Prostate gland (tissue), 2 donors: ENCODE measurements around the gene TUBB4A. TPM values are rescaled to one million over a fixed set of nuclear protein-coding genes. Genes with fewer than 3 reads are reported as not detected.

Source experiments
- DNase-seq: peaks from one replicate; pipeline ENCODE4 v3.0.0-alpha.2; 2019; ENCODE audit warnings: low spot score
- H3K27ac ChIP-seq, 2 donors: fragments of 200-600 bp; sonication (generic); 2 replicates each; pipeline ENCODE4 v1.5.1; 2017 to 2019
- H3K27me3 ChIP-seq: fragments of 200-600 bp; sonication (generic); replicated peaks from 2 replicates; pipeline ENCODE4 v1.5.1; 2019; ENCODE audit not compliant: insufficient read depth
- H3K36me3 ChIP-seq, 2 donors: fragments of 200-600 bp; sonication (generic); 1 replicate in 1 of 2; 2 replicates in 1 of 2; pipeline versions ENCODE4 v1.5.1 to v1.8.1; 2017 to 2019
- H3K4me1 ChIP-seq: fragments of 200-600 bp; sonication (generic); replicated peaks from 2 replicates; pipeline ENCODE4 v1.5.1; 2019
- H3K4me3 ChIP-seq, 2 donors: fragments of 200-600 bp; sonication (generic); 2 replicates each; pipeline ENCODE4 v1.5.1; 2017 to 2019
- H3K9me3 ChIP-seq: fragments of 200-600 bp; sonication (generic); 2 replicates; pipeline ENCODE4 v1.5.1; 2017
- CTCF ChIP-seq, 4 experiments: fragments of 200-600 bp in 2 of 4; fragments of 450-650 bp in 2 of 4; sonication (generic) in 2 of 4; IDR thresholded peaks; 1 replicate in 3 of 4; 2 replicates in 1 of 4; pipeline ENCODE4 v1.5.1; 2016 to 2019; ENCODE audit warnings: antibody characterized with exemption in 4 of 4, mild to moderate bottlenecking in 2 of 4, moderate library complexity in 2 of 4
- POLR2A ChIP-seq: fragments of 450-650 bp; IDR thresholded peaks from one replicate; pipeline ENCODE4 v1.6.1; 2016; ENCODE audit warnings: antibody characterized with exemption, mild to moderate bottlenecking
- POLR2AphosphoS5 ChIP-seq: sonication (generic); formaldehyde crosslinking; IDR thresholded peaks from one replicate; pipeline ENCODE4 v1.6.1; 2017; ENCODE audit warnings: antibody characterized with exemption
- WGBS: methylation state at CpG from one replicate; pipeline ENCODE4 v1.1.5; 2018; 5-methylcytosine and 5-hydroxymethylcytosine counted together
- intact Hi-C: fragments of 100-400 bp; cut with DNase I; formaldehyde crosslinking; loops from one replicate; pipeline ENCODE4 v1.14.2; 2022
- total RNA-seq, 2 donors: library from RNA; depleted of rRNA; stranded (reverse); fragments of >200 nt; gene quantifications; one replicate each; pipeline ENCODE4 v1.1.0, GENCODE V29; 2016

The TUBB4A gene
- total RNA-seq, 2 donors from 2014 or later: 0.23 to 100 TPM

DNA sequence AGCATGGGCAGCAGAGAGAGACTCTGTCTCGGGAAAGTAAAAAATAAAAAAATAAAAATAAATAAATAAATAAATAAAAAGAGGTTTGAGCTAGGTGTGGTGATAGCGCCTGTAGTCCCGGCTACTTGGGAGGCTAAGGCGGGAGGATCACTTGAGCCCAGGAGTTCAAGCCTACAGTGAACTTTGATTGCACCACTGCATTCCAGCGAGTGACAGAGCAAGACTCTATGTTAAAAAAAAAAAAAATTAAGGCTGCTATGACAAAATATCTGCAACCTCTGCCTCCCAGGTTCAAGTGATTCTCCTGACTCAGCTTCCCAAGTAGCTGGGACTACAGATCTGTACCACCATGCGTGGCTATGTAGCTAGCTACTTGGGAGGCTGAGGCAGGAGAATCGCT lies 17.3 kb downstream of the TUBB4A start:
- Histone ChIP-seq H3K4me3 (no peak overlapping the region), H3K36me3 (no peaks in the 10 kb centered on the region), H3K4me1 (no peaks in the 10 kb centered on the region), H3K27ac (no peak overlapping the region), H3K27me3 (no peaks in the 10 kb centered on the region), H3K9me3 (no peaks in the 10 kb centered on the region)
- WGBS: 82% methylated on average over 7 of the region's 7 CpGs
- intact Hi-C loops: no loop called here
- DNase-seq: no peak
- TF ChIP-seq POLR2A (no peak), CTCF (IDR thresholded peaks at IDR 0.05) (no peak), POLR2AphosphoS5 (no peak)

- H3K4me1 ChIP-seq: no peaks in the 10 kb centered on the region
- 88% methylated on average over 8 of the region's 8 CpGs for WGBS
- H3K4me3 ChIP-seq: no peak overlapping the region
- H3K9me3 ChIP-seq: no peaks in the 10 kb centered on the region
- intact Hi-C loops: no loop called here
- H3K27me3 ChIP-seq: no peaks in the 10 kb centered on the region
- H3K36me3 ChIP-seq: no peaks in the 10 kb centered on the region
- DNase-seq: no peak
- no peak overlapping the region for H3K27ac ChIP-seq
- no peak for TF ChIP-seq POLR2A
- TF ChIP-seq POLR2AphosphoS5: no peak
- TF ChIP-seq CTCF (IDR thresholded peaks at IDR 0.05): no peak
Observed at GRCh38 chr19:6484230-6484629, 17.9 kb downstream of the TUBB4A start.

- TF ChIP-seq CTCF (IDR thresholded peaks at IDR 0.05) (no peak), POLR2AphosphoS5 (no peak), POLR2A (no peak)
- intact Hi-C loops: no loop called here
- Histone ChIP-seq H3K36me3 (no peaks in the 10 kb centered on the region), H3K4me3 (no peak overlapping the region), H3K9me3 (no peaks in the 10 kb centered on the region), H3K27ac (no peak overlapping the region), H3K4me1 (no peaks in the 10 kb centered on the region), H3K27me3 (no peaks in the 10 kb centered on the region)
- DNase-seq: no peak
- WGBS: 33% methylated on average over 3 of the region's 3 CpGs
Observed at GRCh38 chr19:6483235-6483634, 18.9 kb downstream of the TUBB4A start.

- intact Hi-C loops: no loop called here
Observed at GRCh38 chr19:6482343-6482686, 19.8 kb downstream of the TUBB4A start.

More at GRCh38 chr19:6482343-6482686, 19.8 kb downstream of the TUBB4A start:
- no peak for TF ChIP-seq CTCF (IDR thresholded peaks at IDR 0.05)
- no peak for TF ChIP-seq POLR2A
- DNase-seq: no peak
- H3K27me3 ChIP-seq: no peaks in the 10 kb centered on the region
- no peak overlapping the region for H3K4me3 ChIP-seq
- no peaks in the 10 kb centered on the region for H3K9me3 ChIP-seq
- no peak overlapping the region for H3K27ac ChIP-seq
- no peaks in the 10 kb centered on the region for H3K4me1 ChIP-seq
- 93% methylated on average over 8 of the region's 8 CpGs for WGBS
- no peaks in the 10 kb centered on the region for H3K36me3 ChIP-seq
